22Rv1 (cell line): ENCODE measurements around the gene POLE4.

ENCODE experiments used
- H3K27ac ChIP-seq: fragments of 450-650 bp; 2 replicates; pipeline ENCODE4 v1.5.1; 2017
- CTCF ChIP-seq: fragments of 450-650 bp; IDR thresholded peaks from 2 replicates; pipeline ENCODE4 v1.5.1; 2017; ENCODE audit warnings: mild to moderate bottlenecking
- ZFX ChIP-seq: fragments of 450-650 bp; IDR thresholded peaks from 2 replicates; pipeline ENCODE4 v1.6.1; 2017; ENCODE audit warnings: antibody characterized with exemption, borderline replicate concordance

Gene POLE4

GRCh38 chr2:74927621-74928020 is 30.8 kb upstream of the POLE4 start:
- TF ChIP-seq ZFX (no peak), CTCF (no peak)
- H3K27ac ChIP-seq, result no peak overlapping the region

GRCh38 chr2:74930811-74931486 is 27.5 kb upstream of the POLE4 start:
- TF ChIP-seq ZFX (no peak), CTCF (no peak)
- no peak overlapping the region for H3K27ac ChIP-seq

- TF ChIP-seq CTCF (no peak), ZFX (no peak)
- no peak overlapping the region for H3K27ac ChIP-seq
Observed at GRCh38 chr2:74931940-74932339, 26.5 kb upstream of the POLE4 start.

- TF ChIP-seq CTCF (no peak), ZFX (no peak)
- no peak overlapping the region for H3K27ac ChIP-seq
Observed at GRCh38 chr2:74935975-74936391, 22.5 kb upstream of the POLE4 start.

- TF ChIP-seq ZFX (no peak), CTCF (no peak)
- no peak overlapping the region for H3K27ac ChIP-seq
Observed at GRCh38 chr2:74937221-74937880, 21.1 kb upstream of the POLE4 start.

- no peak overlapping the region for H3K27ac ChIP-seq
- no peak for TF ChIP-seq ZFX
- no peak for TF ChIP-seq CTCF
Observed at GRCh38 chr2:74938264-74938663, 20.2 kb upstream of the POLE4 start.
